LNCAP (cell line): ENCODE measurements around the gene FGF1.

Source experiments
- TF ChIP-seq, protein P1 (sequence below): fragments of 450-650 bp; IDR thresholded peaks from 2 replicates; pipeline ENCODE4 v1.5.1; 2017; ENCODE audit warnings: mild to moderate bottlenecking

Gene FGF1

DNA sequence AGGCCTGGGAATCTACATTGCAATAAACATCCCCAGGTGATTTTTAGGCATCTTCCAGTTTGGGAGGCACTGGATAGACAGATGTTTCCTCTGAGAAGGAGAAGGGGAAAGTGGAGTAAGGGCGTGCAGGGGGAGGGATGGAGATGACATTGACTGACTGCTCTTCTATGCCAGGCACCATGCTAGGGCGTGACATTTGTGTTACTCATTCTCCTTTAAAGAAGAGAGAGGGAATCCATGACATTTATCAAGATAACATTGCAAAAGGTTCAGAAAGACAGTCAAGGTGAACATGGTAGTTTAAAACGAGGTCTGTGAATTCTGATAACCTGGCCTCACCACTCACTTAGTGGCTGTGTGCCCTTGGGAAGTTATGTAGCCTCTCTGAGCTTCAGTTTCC is 35.8 kb downstream of the FGF1 start:
- TF ChIP-seq, protein P1, sequence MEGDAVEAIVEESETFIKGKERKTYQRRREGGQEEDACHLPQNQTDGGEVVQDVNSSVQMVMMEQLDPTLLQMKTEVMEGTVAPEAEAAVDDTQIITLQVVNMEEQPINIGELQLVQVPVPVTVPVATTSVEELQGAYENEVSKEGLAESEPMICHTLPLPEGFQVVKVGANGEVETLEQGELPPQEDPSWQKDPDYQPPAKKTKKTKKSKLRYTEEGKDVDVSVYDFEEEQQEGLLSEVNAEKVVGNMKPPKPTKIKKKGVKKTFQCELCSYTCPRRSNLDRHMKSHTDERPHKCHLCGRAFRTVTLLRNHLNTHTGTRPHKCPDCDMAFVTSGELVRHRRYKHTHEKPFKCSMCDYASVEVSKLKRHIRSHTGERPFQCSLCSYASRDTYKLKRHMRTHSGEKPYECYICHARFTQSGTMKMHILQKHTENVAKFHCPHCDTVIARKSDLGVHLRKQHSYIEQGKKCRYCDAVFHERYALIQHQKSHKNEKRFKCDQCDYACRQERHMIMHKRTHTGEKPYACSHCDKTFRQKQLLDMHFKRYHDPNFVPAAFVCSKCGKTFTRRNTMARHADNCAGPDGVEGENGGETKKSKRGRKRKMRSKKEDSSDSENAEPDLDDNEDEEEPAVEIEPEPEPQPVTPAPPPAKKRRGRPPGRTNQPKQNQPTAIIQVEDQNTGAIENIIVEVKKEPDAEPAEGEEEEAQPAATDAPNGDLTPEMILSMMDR, result no peak

DNA sequence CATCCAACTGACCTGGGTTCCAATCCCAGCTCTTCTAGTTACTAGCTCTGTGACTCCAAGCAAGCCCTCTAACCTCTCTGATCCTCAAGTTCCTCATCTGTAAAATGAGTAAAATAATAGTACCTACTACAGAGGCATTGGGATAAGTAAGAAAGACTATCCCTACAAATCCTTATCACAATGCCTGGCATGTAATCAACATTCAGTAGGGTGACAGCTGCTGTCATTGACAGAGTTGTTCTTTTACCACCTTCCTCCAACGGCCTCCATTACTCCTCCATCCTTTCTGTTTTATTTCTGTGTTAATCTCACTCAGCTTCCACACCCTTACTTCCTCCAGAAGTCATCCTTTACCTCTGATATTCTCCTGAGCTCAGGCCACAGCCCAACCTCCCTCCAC is 40.4 kb downstream of the FGF1 start:
- TF ChIP-seq, protein P1, result no peak

DNA sequence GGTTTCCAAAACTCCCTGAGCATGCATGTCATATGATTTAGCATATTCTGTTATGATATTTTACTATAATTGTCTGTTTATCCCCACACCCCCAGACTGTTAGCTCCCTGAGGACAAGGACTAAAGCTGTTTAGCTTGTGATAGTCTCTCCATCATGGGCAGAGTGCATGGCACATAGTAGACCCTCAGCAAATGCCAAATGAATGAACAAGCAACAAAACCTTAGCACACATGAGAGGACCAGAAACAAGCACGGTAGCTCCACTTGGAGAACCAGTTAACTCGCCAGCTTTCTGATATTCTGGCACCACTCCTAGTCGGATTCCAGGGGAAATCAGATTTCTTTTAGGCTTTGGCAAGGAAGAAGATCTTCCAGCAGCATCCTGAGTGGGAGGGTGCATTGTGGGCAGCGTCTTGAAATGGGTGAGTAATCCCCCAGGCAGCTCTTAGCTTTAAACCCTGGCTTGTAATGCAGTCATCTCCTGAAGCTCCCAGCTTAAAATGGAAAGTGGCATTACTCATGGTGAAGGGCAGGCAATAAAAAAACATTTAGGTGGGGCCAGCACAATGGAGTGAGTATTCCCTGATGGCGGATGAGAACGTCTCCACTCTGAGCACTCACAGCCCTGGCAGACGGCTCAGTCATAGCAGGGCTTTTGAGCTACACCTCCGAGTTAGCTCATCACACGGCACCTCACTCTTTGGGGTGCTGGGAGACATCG is 41.1 kb downstream of the FGF1 start:
- TF ChIP-seq, protein P1, result no peak

DNA sequence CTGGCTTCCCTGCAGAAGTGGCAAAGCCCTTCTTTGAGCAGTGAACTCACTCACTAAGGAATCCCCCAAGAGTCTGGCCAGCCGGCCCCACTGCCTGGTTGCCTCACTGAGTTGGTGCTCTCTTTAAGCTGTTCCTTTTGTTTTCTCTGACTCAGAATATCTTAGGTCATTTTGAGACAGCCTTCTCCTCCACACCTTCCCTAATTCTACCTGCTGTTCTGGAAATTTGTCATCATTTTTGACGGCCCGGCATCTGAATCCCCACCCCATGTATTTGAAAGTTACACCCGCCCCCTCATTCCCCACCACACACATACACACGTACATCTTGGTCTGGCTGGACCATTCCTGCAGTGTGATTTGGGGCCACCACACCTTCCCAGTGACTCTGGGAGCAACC is 41.8 kb downstream of the FGF1 start:
- TF ChIP-seq, protein P1, result no peak

DNA sequence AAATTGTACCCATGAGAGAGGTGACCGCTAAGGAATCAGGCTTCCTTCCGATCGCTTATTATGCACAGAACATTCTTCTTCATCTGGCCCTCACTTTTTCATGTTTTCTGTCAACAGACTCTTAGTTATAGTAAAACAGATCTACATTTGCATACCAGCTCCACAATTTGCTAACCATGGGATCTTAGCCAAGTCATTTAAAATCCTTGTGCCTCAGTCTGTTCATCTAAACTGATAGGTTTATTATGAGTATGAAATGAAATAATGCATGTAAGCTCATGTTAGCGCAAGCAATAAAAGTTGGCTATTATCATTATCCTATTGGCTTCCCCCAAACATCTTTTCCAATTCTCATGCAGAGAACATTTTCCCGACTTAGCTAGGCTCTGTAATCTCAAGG is 42.3 kb downstream of the FGF1 start:
- TF ChIP-seq, protein P1, result no peak

DNA sequence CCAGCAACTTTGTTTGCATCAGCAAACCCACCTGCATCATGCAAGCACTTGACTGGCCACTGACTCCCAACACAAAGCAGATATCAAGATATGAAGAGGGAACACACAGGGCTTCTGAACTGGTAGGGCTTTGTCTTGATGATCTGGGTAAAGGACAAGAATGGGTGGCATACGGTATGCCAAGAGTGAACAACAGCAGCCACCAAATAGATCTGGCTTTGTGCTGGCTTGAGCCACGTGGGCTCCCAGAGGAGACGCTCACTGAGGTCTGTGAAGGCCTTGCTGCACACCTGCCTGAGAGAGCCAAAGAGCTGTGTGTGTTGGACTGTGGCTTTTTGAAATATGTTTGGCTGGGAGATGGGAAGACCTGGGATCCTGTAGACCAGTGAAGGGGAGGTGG is 43.5 kb downstream of the FGF1 start:
- TF ChIP-seq, protein P1, result no peak

DNA sequence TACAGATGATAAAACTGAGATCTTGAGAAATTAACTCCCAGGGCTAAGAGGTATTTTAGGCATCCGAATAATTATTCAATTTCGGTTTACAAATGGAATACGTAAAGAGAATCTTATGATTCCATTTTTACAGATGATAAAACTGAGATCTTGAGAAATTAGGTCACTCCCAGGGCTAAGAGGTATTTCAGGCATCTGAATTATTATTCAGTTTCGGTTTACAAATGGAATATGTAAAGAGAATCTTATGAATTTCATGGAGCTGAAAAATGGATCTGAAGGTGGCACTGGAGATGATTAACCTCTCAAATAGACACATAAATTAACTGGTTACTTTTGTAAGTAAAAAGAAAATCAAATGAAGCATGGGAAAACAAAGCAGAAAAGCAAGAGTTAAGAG is 44.2 kb downstream of the FGF1 start:
- TF ChIP-seq, protein P1, result no peak
